HEK293 (cell line): Measurements from ENCODE around the gene TANC1.

Experiments used
- CTCF ChIA-PET: fragments of 350-600 bp; formaldehyde crosslinking; extraction: SDS; loops from one replicate; lab custom pipeline; 2021; ENCODE audit warnings: antibody characterized with exemption; lab: Yijun Ruan, JAX
- POLR2A ChIA-PET: fragments of 300-600 bp; formaldehyde crosslinking; extraction: SDS; loops from one replicate; lab custom pipeline; 2020; ENCODE audit warnings: antibody characterized with exemption, inconsistent platforms; lab: Yijun Ruan, JAX
- H3K27ac ChIP-seq: fragments of 200-500 bp; sonication (Bioruptor generic); 2 replicates; pipeline ENCODE4 v1.5.1; 2014; ENCODE audit warnings: low read depth, low read length, control low read depth, inconsistent platforms; ENCODE audit errors: extremely low read depth
- H3K36me3 ChIP-seq, 2 experiments: fragments of 200-500 bp in 1 of 2; sonication (Bioruptor generic) in 1 of 2; 1 replicate in 1 of 2; 2 replicates in 1 of 2; pipeline ENCODE4 v1.5.1; 2014 to 2017; ENCODE audit warnings: inconsistent platforms in 2 of 2, low read length in 2 of 2; ENCODE audit not compliant: control insufficient read depth in 2 of 2, insufficient read depth in 1 of 2
- H3K4me1 ChIP-seq: fragments of 200-500 bp; sonication (Bioruptor generic); 2 replicates; pipeline ENCODE4 v1.5.1; 2014; ENCODE audit warnings: mild to moderate bottlenecking, low read length, inconsistent platforms; ENCODE audit not compliant: control insufficient read depth, insufficient read depth
- H3K4me3 ChIP-seq: 2 replicates; pipeline ENCODE4 v1.5.1; 2011; ENCODE audit warnings: low read depth, mild to moderate bottlenecking, control low read depth, low read length, moderate library complexity
- H3K9me3 ChIP-seq: fragments of 200-500 bp; sonication (Bioruptor generic); 2 replicates; pipeline ENCODE4 v1.5.1; 2014; ENCODE audit warnings: low read depth, low read length, inconsistent platforms; ENCODE audit not compliant: control insufficient read depth, insufficient read depth
- KLF1 ChIP-seq: fragments of 450-650 bp; formaldehyde crosslinking; IDR thresholded peaks from 2 replicates; pipeline ENCODE4 v1.5.1; 2016; ENCODE audit warnings: missing biosample characterization, missing genetic modification characterization
- KLF9 ChIP-seq: fragments of 450-650 bp; formaldehyde crosslinking; IDR thresholded peaks from 2 replicates; pipeline ENCODE4 v1.5.1; 2016; ENCODE audit warnings: missing biosample characterization, missing genetic modification characterization, low read depth
- RBAK ChIP-seq: fragments of 450-650 bp; formaldehyde crosslinking; IDR thresholded peaks from 2 replicates; pipeline ENCODE4 v1.5.1; 2016; ENCODE audit warnings: missing biosample characterization, missing genetic modification characterization
- REPIN1 ChIP-seq: fragments of 450-650 bp; formaldehyde crosslinking; IDR thresholded peaks from 2 replicates; pipeline ENCODE4 v1.5.1; 2017; ENCODE audit warnings: missing biosample characterization, missing genetic modification characterization, low read depth
- TRIM28 ChIP-seq: IDR thresholded peaks from 2 replicates; pipeline ENCODE4 v1.6.1; 2011; ENCODE audit warnings: low read length, control low read depth, borderline replicate concordance
- ZNF132 ChIP-seq: fragments of 450-650 bp; formaldehyde crosslinking; IDR thresholded peaks from 2 replicates; pipeline ENCODE4 v1.5.1; 2017; ENCODE audit warnings: missing biosample characterization, missing genetic modification characterization, borderline replicate concordance
- ZNF184 ChIP-seq: fragments of 450-650 bp; IDR thresholded peaks from 2 replicates; pipeline ENCODE4 v1.5.1; 2018; ENCODE audit warnings: missing biosample characterization, mild to moderate bottlenecking, missing genetic modification characterization
- ZNF23 ChIP-seq: fragments of 450-650 bp; formaldehyde crosslinking; IDR thresholded peaks from 2 replicates; pipeline ENCODE4 v1.5.1; 2016; ENCODE audit warnings: missing biosample characterization, missing genetic modification characterization, borderline replicate concordance
- ZNF350 ChIP-seq: fragments of 450-650 bp; formaldehyde crosslinking; IDR thresholded peaks from 2 replicates; pipeline ENCODE4 v1.5.0; 2017; ENCODE audit warnings: missing biosample characterization, mild to moderate bottlenecking, missing genetic modification characterization
- ZNF391 ChIP-seq: fragments of 450-650 bp; formaldehyde crosslinking; IDR thresholded peaks from 2 replicates; pipeline ENCODE4 v1.5.1; 2016; ENCODE audit warnings: low read depth, missing biosample characterization, missing genetic modification characterization, borderline replicate concordance
- ZNF544 ChIP-seq: fragments of 450-650 bp; formaldehyde crosslinking; IDR thresholded peaks from 2 replicates; pipeline ENCODE4 v1.5.0; 2017; ENCODE audit warnings: missing biosample characterization, missing genetic modification characterization
- ZNF549 ChIP-seq: fragments of 450-650 bp; IDR thresholded peaks from 2 replicates; pipeline ENCODE4 v1.5.1; 2018; ENCODE audit warnings: missing biosample characterization, missing genetic modification characterization, mild to moderate bottlenecking, inconsistent platforms, moderate library complexity
- ZNF670 ChIP-seq: fragments of 450-650 bp; formaldehyde crosslinking; IDR thresholded peaks from 2 replicates; pipeline ENCODE4 v1.5.1; 2016; ENCODE audit warnings: missing biosample characterization, missing genetic modification characterization, low read depth
- TF ChIP-seq, protein P1 (sequence below): fragments of 450-650 bp; formaldehyde crosslinking; IDR thresholded peaks from 2 replicates; pipeline ENCODE4 v1.5.1; 2016; ENCODE audit warnings: missing biosample characterization, missing genetic modification characterization
- TF ChIP-seq, protein P2 (sequence below): fragments of 450-650 bp; formaldehyde crosslinking; IDR thresholded peaks from 2 replicates; pipeline ENCODE4 v1.5.1; 2016; ENCODE audit warnings: missing biosample characterization, missing genetic modification characterization, low read depth
- TF ChIP-seq, protein P3 (sequence below): fragments of 450-650 bp; formaldehyde crosslinking; IDR thresholded peaks from 2 replicates; pipeline ENCODE4 v1.5.1; 2016; ENCODE audit warnings: missing biosample characterization, missing genetic modification characterization

TANC1 gene

DNA sequence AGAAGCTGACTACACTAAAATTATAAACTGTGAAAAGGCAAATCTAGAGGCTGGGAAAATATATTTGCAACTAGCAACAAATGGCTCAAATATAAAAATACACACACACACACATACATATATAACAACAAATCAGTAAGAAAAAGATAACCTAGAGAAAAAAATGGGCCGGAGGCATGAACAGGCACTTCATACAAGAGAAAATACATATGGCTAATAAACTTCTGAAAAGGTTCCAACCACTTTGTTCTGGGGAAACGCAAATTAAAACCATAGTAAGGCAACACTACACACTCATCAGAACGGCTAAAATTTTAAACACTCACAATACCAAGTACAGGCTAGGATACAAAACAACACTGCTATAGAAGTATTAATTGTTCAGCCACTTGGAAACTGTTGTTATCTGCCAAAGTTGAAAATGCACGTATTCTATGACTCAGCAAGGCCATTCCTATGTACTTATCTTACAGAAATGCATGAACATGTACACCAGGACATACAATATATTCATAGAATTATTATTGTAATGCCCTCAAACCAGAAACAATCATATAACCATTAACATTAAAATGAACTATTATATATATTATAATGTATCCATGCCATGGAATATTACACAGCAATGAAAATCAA is 302.4 kb downstream of the TANC1 start:
- Histone ChIP-seq H3K27ac (no peak overlapping the region), H3K4me3 (no peak overlapping the region), H3K4me1 (no peaks in the 10 kb centered on the region; the same call in none of the 2 replicates), H3K36me3 (peaks cover 0 to 12% of the 10 kb centered on the region in 2 experiments; a peak in 2 of 3 replicates), H3K9me3 (no peaks in the 10 kb centered on the region)
- TF ChIP-seq ZNF544 (tag by site-specific recombination) (no peak), KLF9 (tag by site-specific recombination) (no peak), ZNF23 (no peak), TRIM28 (no peak), RBAK (tag by site-specific recombination) (no peak), ZNF350 (tag by site-specific recombination) (no peak), ZNF549 (tag by site-specific recombination) (no peak), ZNF184 (tag by site-specific recombination) (no peak)
- TF ChIP-seq, protein P1, sequence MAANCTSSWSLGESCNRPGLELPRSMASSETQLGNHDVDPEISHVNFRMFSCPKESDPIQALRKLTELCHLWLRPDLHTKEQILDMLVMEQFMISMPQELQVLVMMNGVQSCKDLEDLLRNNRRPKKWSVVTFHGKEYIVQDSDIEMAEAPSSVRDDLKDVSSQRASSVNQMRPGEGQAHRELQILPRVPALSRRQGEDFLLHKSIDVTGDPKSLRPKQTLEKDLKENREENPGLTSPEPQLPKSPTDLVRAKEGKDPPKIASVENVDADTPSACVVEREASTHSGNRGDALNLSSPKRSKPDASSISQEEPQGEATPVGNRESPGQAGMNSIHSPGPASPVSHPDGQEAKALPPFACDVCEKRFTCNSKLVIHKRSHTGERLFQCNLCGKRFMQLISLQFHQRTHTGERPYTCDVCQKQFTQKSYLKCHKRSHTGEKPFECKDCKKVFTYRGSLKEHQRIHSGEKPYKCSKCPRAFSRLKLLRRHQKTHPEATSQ (tag by site-specific recombination) = no peak
- TF ChIP-seq, protein P2, sequence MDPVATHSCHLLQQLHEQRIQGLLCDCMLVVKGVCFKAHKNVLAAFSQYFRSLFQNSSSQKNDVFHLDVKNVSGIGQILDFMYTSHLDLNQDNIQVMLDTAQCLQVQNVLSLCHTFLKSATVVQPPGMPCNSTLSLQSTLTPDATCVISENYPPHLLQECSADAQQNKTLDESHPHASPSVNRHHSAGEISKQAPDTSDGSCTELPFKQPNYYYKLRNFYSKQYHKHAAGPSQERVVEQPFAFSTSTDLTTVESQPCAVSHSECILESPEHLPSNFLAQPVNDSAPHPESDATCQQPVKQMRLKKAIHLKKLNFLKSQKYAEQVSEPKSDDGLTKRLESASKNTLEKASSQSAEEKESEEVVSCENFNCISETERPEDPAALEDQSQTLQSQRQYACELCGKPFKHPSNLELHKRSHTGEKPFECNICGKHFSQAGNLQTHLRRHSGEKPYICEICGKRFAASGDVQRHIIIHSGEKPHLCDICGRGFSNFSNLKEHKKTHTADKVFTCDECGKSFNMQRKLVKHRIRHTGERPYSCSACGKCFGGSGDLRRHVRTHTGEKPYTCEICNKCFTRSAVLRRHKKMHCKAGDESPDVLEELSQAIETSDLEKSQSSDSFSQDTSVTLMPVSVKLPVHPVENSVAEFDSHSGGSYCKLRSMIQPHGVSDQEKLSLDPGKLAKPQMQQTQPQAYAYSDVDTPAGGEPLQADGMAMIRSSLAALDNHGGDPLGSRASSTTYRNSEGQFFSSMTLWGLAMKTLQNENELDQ (tag by site-specific recombination) = no peak
- ChIA-PET POLR2A (interaction anchor here (1.3 kb wide), 1 partner anchor 16 kb away, joined by 3 read pairs; the partner anchor contains the start of gene WDSUB1), CTCF (interaction anchor here (0.5 kb wide), 1 partner anchor 16 kb away, joined by 3 read pairs; no protein-coding TSS in a partner anchor)

DNA sequence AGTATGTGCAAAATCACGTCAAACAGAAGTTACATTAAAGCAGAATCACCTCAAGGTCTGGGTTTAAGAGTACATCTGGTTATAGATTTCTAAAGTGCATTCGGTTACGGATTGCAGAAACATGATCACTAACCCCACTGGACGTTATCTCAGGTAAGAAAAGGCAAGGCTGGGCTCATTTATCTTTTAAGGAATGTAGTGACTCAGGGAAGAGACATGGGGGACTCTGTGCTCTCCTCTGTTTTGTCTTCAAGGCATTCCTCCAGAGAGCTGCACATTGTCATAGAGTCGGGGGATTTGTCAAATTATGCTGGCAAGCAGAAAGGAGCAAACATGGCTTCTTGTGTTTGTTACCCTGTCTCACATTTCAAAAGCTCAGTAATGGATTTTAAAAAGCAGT is 303.7 kb downstream of the TANC1 start:
- no peak overlapping the region for H3K4me3 ChIP-seq
- ChIA-PET CTCF (interaction anchor here (1.0 kb wide), 1 partner anchor 318 kb away, joined by 3 read pairs; no protein-coding TSS in a partner anchor), POLR2A (interaction anchor here (0.7 to 1.3 kb wide), 3 partner anchors 12 to 30 kb away, joined by 3 read pairs; partner anchors contain the start of gene WDSUB1)
- H3K4me1 ChIP-seq = no peaks in the 10 kb centered on the region; the same call in none of the 2 replicates
- no peak overlapping the region for H3K27ac ChIP-seq
- H3K36me3 ChIP-seq = peaks cover 0 to 12% of the 10 kb centered on the region in 2 experiments; a peak in 2 of 3 replicates
- TF ChIP-seq, protein P3, sequence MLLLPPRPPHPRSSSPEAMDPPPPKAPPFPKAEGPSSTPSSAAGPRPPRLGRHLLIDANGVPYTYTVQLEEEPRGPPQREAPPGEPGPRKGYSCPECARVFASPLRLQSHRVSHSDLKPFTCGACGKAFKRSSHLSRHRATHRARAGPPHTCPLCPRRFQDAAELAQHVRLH (tag by site-specific recombination) = no peak
- TF ChIP-seq REPIN1 (tag by site-specific recombination) (no peak), ZNF391 (tag by site-specific recombination) (no peak)
- H3K9me3 ChIP-seq = no peaks in the 10 kb centered on the region

DNA sequence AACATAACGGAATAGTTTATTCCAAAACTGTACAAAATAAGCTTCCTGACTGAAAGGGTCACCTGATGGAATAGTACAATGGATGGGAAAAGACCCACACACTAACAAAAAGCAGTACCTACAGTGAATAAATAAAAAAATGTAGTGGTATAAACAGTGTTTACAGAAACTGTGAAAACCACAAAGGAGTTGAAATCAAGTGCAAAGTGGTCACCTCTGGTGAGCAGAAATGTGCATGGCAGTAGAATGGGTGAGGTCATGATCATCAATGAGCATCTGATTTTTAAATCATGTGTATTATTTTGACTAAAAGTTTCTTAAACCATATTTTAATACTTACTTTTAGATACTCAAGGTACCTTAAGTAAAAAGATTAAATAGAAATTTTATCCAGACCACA is 306.7 kb downstream of the TANC1 start:
- Histone ChIP-seq H3K4me1 (no peaks in the 10 kb centered on the region; the same call in none of the 2 replicates), H3K27ac (no peak overlapping the region), H3K36me3 (peaks cover 0 to 20% of the 10 kb centered on the region in 2 experiments; a peak in 1 of 3 replicates), H3K9me3 (no peaks in the 10 kb centered on the region), H3K4me3 (no peak overlapping the region)
- ChIA-PET POLR2A (no interaction called here), CTCF (no interaction called here)
- no peak for TF ChIP-seq ZNF132
- no peak for TF ChIP-seq KLF1
- no peak for TF ChIP-seq ZNF670 (tag by site-specific recombination)
